RPMI8226 (cell line): ENCODE results near the gene NCKAP5.

ENCODE experiments used
- DNase-seq: peaks from one replicate; pipeline ENCODE4 v3.0.0-alpha.2; 2015

NCKAP5 gene

GRCh38 chr2:133193544-133194361, 374.5 kb downstream of the NCKAP5 start:
- no peak for DNase-seq

GRCh38 chr2:133192028-133192427, 376.2 kb downstream of the NCKAP5 start:
- DNase-seq: no peak

- no peak for DNase-seq
Measured at GRCh38 chr2:133177196-133177595, 391.1 kb downstream of the NCKAP5 start.

- no peak for DNase-seq
Measured at GRCh38 chr2:133175926-133176325, 392.3 kb downstream of the NCKAP5 start.

GRCh38 chr2:133173224-133173623, 395.0 kb downstream of the NCKAP5 start:
- DNase-seq: no peak

GRCh38 chr2:133171393-133172004, 396.8 kb downstream of the NCKAP5 start:
- peak; percentile 48 for DNase-seq

GRCh38 chr2:133169274-133169912, 398.9 kb downstream of the NCKAP5 start:
- no peak for DNase-seq

- no peak for DNase-seq
Measured at GRCh38 chr2:133167990-133168389, 400.3 kb downstream of the NCKAP5 start.

GRCh38 chr2:133167223-133167622, 401.0 kb downstream of the NCKAP5 start:
- DNase-seq: no peak

GRCh38 chr2:133166031-133166430, 402.2 kb downstream of the NCKAP5 start:
- DNase-seq: no peak

GRCh38 chr2:133163111-133163510, 405.2 kb downstream of the NCKAP5 start:
- no peak for DNase-seq

- no peak for DNase-seq
Measured at GRCh38 chr2:133158442-133158841, 409.8 kb downstream of the NCKAP5 start.

- DNase-seq: no peak
Measured at GRCh38 chr2:133158024-133158423, 410.2 kb downstream of the NCKAP5 start.

GRCh38 chr2:133157141-133157540, 411.1 kb downstream of the NCKAP5 start:
- DNase-seq: no peak

GRCh38 chr2:133152801-133153200, 415.5 kb downstream of the NCKAP5 start:
- no peak for DNase-seq

GRCh38 chr2:133148187-133148586, 420.1 kb downstream of the NCKAP5 start:
- DNase-seq: no peak

GRCh38 chr2:133146893-133147292, 421.4 kb downstream of the NCKAP5 start:
- DNase-seq: no peak

- DNase-seq: no peak
Measured at GRCh38 chr2:133143645-133144044, 424.6 kb downstream of the NCKAP5 start.

- DNase-seq: no peak
Measured at GRCh38 chr2:133142087-133142486, 426.2 kb downstream of the NCKAP5 start.

GRCh38 chr2:133140620-133141019, 427.6 kb downstream of the NCKAP5 start:
- DNase-seq: no peak

GRCh38 chr2:133139847-133140533, 428.3 kb downstream of the NCKAP5 start:
- DNase-seq: no peak

- no peak for DNase-seq
Measured at GRCh38 chr2:133138693-133139092, 429.6 kb downstream of the NCKAP5 start.

- DNase-seq: no peak
Measured at GRCh38 chr2:133135035-133135654, 433.1 kb downstream of the NCKAP5 start.
